Loucy (cell line): ENCODE results near the gene PDE10A.

Experiments used
- H2AFZ ChIP-seq: fragments of 200-600 bp; sonication (generic); 2 replicates; pipeline ENCODE4 v1.6.0; 2016; ENCODE audit warnings: antibody characterized with exemption, mild to moderate bottlenecking, low read length, moderate library complexity
- H3F3A ChIP-seq: fragments of 200-600 bp; 2 replicates; pipeline ENCODE4 v1.6.0; 2016; ENCODE audit warnings: antibody characterized with exemption, low read depth, mild to moderate bottlenecking
- H3K27me3 ChIP-seq: fragments of 200-600 bp; sonication (generic); 2 replicates; pipeline ENCODE4 v1.6.1; 2014; ENCODE audit warnings: low read length, mild to moderate bottlenecking; ENCODE audit not compliant: insufficient read depth, poor library complexity, severe bottlenecking
- H3K36me3 ChIP-seq: fragments of 200-600 bp; sonication (generic); 2 replicates; pipeline ENCODE4 v1.6.1; 2016; ENCODE audit warnings: low read length; ENCODE audit not compliant: insufficient read depth
- H3K4me1 ChIP-seq: fragments of 200-600 bp; sonication (generic); 2 replicates; pipeline ENCODE4 v1.5.1; 2014; ENCODE audit warnings: low read length, mild to moderate bottlenecking; ENCODE audit not compliant: insufficient read depth, poor library complexity, severe bottlenecking
- H3K4me2 ChIP-seq: fragments of 200-600 bp; sonication (generic); 2 replicates; pipeline ENCODE4 v1.6.0; 2014; ENCODE audit warnings: antibody characterized with exemption, low read length, low read depth, mild to moderate bottlenecking; ENCODE audit not compliant: poor library complexity, severe bottlenecking
- H3K4me3 ChIP-seq: fragments of 200-600 bp; sonication (generic); 2 replicates; pipeline ENCODE4 v1.5.1; 2014; ENCODE audit warnings: low read length, mild to moderate bottlenecking, mixed read lengths; ENCODE audit not compliant: poor library complexity, severe bottlenecking
- H3K79me2 ChIP-seq: fragments of 200-600 bp; sonication (generic); 2 replicates; pipeline ENCODE4 v1.6.1; 2014; ENCODE audit warnings: low read length; ENCODE audit not compliant: insufficient read depth
- H3K9ac ChIP-seq: fragments of 200-600 bp; sonication (generic); 2 replicates; pipeline ENCODE4 v1.6.0; 2014; ENCODE audit warnings: mild to moderate bottlenecking, low read depth, low read length, moderate library complexity; ENCODE audit not compliant: poor library complexity, severe bottlenecking
- H3K9me2 ChIP-seq: fragments of 200-600 bp; sonication (generic); replicated peaks from 2 replicates; pipeline ENCODE4 v1.6.1; 2016; ENCODE audit warnings: low read depth, low read length, mixed read lengths
- H3K9me3 ChIP-seq: fragments of 200-600 bp; sonication (generic); 2 replicates; pipeline ENCODE4 v1.6.1; 2014; ENCODE audit warnings: mild to moderate bottlenecking, antibody characterized with exemption, low read length, low read depth; ENCODE audit not compliant: insufficient read depth
- H4K20me1 ChIP-seq: fragments of 200-600 bp; sonication (generic); 2 replicates; pipeline ENCODE4 v1.6.0; 2014; ENCODE audit warnings: antibody characterized with exemption, low read length, mild to moderate bottlenecking; ENCODE audit not compliant: insufficient read depth, poor library complexity, severe bottlenecking
- EZH2phosphoT487 ChIP-seq: fragments of 200-600 bp; IDR thresholded peaks from 2 replicates; pipeline ENCODE4 v1.6.1; 2018; ENCODE audit warnings: antibody characterized with exemption, mild to moderate bottlenecking, moderate library complexity, borderline replicate concordance
- TF ChIP-seq, protein P1 (sequence below): fragments of 200-600 bp; sonication (generic); conservative IDR thresholded peaks from 2 replicates; pipeline ENCODE4 v1.5.1; 2014; ENCODE audit warnings: mild to moderate bottlenecking, antibody characterized with exemption, low read length

PDE10A gene

DNA sequence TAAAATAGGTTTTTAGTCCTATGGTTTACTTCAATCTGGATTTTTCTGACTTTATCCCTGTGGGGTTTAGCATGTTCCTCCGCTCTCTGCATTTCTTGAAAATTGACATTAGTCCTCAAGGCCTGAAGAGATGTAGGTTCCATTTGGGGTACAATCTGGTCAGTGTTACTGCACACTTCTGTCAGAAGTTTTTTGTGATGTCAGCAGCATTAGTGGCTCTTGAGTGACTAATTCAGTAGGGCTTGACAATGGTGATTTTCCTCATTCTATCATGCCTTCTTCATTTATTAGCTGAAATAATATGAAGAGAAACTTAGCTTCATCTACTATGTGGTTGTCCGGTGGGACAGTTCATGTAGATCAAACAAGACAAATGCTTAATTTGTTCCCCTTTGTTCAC lies 114.6 kb downstream of the PDE10A start:
- no peaks in the 10 kb centered on the region for H3F3A ChIP-seq
- no peaks in the 10 kb centered on the region for H3K9me3 ChIP-seq
- H3K9me2 ChIP-seq = no peaks in the 10 kb centered on the region; the same call in 1 of the 2 replicates
- no peak overlapping the region for H3K4me2 ChIP-seq
- H3K27me3 ChIP-seq = no peaks in the 10 kb centered on the region
- H3K4me1 ChIP-seq = no peaks in the 10 kb centered on the region
- TF ChIP-seq EZH2phosphoT487 = no peak
- TF ChIP-seq, protein P1, sequence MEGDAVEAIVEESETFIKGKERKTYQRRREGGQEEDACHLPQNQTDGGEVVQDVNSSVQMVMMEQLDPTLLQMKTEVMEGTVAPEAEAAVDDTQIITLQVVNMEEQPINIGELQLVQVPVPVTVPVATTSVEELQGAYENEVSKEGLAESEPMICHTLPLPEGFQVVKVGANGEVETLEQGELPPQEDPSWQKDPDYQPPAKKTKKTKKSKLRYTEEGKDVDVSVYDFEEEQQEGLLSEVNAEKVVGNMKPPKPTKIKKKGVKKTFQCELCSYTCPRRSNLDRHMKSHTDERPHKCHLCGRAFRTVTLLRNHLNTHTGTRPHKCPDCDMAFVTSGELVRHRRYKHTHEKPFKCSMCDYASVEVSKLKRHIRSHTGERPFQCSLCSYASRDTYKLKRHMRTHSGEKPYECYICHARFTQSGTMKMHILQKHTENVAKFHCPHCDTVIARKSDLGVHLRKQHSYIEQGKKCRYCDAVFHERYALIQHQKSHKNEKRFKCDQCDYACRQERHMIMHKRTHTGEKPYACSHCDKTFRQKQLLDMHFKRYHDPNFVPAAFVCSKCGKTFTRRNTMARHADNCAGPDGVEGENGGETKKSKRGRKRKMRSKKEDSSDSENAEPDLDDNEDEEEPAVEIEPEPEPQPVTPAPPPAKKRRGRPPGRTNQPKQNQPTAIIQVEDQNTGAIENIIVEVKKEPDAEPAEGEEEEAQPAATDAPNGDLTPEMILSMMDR = no peak
- H3K9ac ChIP-seq = no peak overlapping the region
- H3K4me3 ChIP-seq = no peak overlapping the region
- no peaks in the 10 kb centered on the region for H3K79me2 ChIP-seq
- H3K36me3 ChIP-seq = no peaks in the 10 kb centered on the region
- no peaks in the 10 kb centered on the region for H4K20me1 ChIP-seq
- no peak overlapping the region for H2AFZ ChIP-seq

DNA sequence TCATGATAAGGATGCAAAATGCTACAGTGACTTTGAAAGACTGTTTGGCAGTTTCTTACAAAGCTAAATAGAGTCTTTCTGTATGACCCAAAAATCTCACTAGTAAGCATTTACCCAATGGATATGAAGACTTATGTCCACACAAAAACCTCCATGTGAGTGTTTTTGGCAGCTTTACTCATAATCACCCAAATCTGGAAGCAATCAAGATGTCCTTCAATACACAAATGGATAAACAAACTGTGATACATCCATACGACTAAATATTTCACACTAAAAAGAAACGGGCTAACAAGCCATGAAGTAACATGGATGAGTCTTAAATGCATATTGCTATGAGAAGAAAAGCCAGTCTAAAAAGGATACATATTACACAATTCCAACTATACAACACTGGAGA lies 117.2 kb downstream of the PDE10A start:
- Histone ChIP-seq H3K9me3 (no peaks in the 10 kb centered on the region), H3K4me3 (no peak overlapping the region), H3F3A (no peaks in the 10 kb centered on the region), H4K20me1 (no peaks in the 10 kb centered on the region), H3K27me3 (no peaks in the 10 kb centered on the region), H3K9ac (no peak overlapping the region), H3K9me2 (no peaks in the 10 kb centered on the region; the same call in 1 of the 2 replicates), H3K36me3 (no peaks in the 10 kb centered on the region), H3K79me2 (no peaks in the 10 kb centered on the region), H3K4me1 (no peaks in the 10 kb centered on the region), H3K4me2 (no peak overlapping the region), H2AFZ (no peak overlapping the region)
- no peak for TF ChIP-seq EZH2phosphoT487
- TF ChIP-seq, protein P1 = no peak

DNA sequence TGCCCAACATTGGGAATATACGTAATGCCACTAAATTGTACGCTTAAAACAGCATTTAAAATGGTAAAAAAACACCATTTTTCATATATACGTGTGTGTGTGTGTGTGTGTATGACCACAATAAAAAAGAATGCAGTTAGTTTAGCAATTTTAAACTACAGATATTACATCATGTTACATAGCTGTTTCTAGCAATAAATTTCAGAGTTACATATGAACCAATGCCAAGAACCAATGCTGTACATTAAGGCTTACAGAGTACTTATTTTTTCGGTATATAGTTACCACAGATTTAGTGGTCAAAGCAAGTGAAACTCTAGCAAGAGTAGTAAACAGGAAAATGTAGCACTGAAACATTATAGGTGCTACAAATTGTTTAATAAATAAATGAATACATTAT lies 119.3 kb downstream of the PDE10A start:
- Histone ChIP-seq H3K36me3 (no peaks in the 10 kb centered on the region), H3K27me3 (no peaks in the 10 kb centered on the region), H3K4me1 (no peaks in the 10 kb centered on the region), H3F3A (no peaks in the 10 kb centered on the region), H3K9me3 (no peaks in the 10 kb centered on the region), H3K79me2 (no peaks in the 10 kb centered on the region), H2AFZ (no peak overlapping the region), H4K20me1 (no peaks in the 10 kb centered on the region), H3K4me2 (no peak overlapping the region), H3K9ac (no peak overlapping the region), H3K9me2 (no peaks in the 10 kb centered on the region; the same call in 1 of the 2 replicates), H3K4me3 (no peak overlapping the region)
- TF ChIP-seq, protein P1 = no peak
- no peak for TF ChIP-seq EZH2phosphoT487
